ENCODE measurements around the gene SND1.

Gene SND1

DNA sequence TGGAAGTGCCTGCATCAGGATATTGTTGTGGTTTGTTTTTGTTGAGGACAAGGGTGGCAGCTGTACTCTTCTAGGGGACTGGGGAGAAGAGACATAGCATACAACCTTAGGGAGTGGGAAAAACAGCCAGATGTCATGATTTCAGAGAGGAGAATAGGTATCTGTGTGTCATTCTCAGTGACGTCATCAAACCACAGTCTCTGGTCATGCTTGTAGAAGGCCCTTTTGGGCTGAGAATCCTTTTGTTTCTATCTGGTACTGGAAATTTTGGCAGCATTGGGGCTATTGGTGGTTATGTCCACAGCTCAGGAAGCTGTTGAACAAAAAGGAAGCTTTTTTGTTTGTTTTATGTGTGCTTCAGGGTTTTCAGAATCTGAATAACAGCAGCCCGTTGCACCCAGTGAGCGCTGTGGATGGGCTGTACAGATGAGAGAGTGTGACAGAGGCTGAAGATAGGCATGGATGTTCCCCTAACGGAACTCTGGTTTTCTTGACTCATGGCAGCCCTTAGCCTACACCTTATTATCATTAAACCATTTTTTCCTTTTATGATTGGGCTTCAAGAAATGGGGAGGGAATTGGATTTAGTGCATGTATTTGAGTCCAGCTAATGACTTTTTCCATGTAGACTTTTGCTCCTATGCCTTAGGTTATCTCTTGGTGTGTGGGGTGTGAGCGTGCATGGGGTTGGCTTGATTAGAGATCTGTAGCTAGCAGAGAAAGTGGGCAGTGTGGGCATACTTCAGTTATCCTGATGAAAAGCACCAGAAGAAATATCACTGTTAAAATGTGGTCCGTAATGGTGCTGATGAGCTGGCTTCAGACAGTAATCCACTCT lies 65.7 kb downstream of the SND1 start:
- peaks cover 10% of the 10 kb centered on the region for H3K79me2 ChIP-seq (ENCODE audit: insufficient read depth, low read length)

DNA sequence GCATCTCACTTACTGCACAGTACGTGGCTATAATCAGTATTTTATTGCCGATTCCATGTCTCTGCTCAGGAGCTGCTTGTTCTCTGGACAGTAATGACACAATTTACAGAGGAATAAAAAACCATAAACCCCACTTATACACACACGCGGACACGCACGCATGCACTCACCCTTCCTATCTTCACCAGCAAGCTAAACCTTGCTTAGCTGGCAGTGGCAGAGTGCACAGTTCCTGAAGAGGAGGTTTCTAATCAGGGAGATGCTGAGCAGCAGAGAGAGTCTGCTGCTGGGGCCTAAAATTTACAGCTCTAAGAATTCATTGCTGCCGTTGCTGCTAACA lies 66.3 kb downstream of the SND1 start:
- H3K9ac ChIP-seq (ENCODE audit: low read length), result no peak overlapping the region
- peaks cover 10% of the 10 kb centered on the region for H3K79me2 ChIP-seq (ENCODE audit: insufficient read depth, low read length)
- no peaks in the 10 kb centered on the region for H3F3A ChIP-seq (ENCODE audit: insufficient read depth, low read length)
- TF ChIP-seq, protein P1, sequence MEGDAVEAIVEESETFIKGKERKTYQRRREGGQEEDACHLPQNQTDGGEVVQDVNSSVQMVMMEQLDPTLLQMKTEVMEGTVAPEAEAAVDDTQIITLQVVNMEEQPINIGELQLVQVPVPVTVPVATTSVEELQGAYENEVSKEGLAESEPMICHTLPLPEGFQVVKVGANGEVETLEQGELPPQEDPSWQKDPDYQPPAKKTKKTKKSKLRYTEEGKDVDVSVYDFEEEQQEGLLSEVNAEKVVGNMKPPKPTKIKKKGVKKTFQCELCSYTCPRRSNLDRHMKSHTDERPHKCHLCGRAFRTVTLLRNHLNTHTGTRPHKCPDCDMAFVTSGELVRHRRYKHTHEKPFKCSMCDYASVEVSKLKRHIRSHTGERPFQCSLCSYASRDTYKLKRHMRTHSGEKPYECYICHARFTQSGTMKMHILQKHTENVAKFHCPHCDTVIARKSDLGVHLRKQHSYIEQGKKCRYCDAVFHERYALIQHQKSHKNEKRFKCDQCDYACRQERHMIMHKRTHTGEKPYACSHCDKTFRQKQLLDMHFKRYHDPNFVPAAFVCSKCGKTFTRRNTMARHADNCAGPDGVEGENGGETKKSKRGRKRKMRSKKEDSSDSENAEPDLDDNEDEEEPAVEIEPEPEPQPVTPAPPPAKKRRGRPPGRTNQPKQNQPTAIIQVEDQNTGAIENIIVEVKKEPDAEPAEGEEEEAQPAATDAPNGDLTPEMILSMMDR (IDR thresholded peaks at IDR 0.05; ENCODE audit: low read length), result no peak
- TF ChIP-seq EZH2 (IDR thresholded peaks at IDR 0.05; ENCODE audit: borderline replicate concordance, low read length), result no peak
- no peak overlapping the region for H3K4me3 ChIP-seq (ENCODE audit: low read depth, low read length, poor library complexity, severe bottlenecking)
- H3K27ac ChIP-seq (ENCODE audit: low read depth, low read length, poor library complexity, severe bottlenecking), result no peak overlapping the region
- no peaks in the 10 kb centered on the region for H3K9me3 ChIP-seq (ENCODE audit: low read length)
- no peaks in the 10 kb centered on the region for H4K20me1 ChIP-seq (ENCODE audit: insufficient read depth, low read length)
- H3K27me3 ChIP-seq (ENCODE audit: insufficient read depth, low read length), result no peaks in the 10 kb centered on the region
- no peak overlapping the region for H3K4me2 ChIP-seq (ENCODE audit: low read length)
- H3K4me1 ChIP-seq (ENCODE audit: insufficient read depth, low read length, severe bottlenecking), result peaks cover 6% of the 10 kb centered on the region
- no peak overlapping the region for H2AFZ ChIP-seq (ENCODE audit: low read length)
- H3K9me2 ChIP-seq (ENCODE audit: low read depth, low read length), result no peaks in the 10 kb centered on the region
- H3K36me3 ChIP-seq (ENCODE audit: insufficient read depth, low read length), result peaks cover 97% of the 10 kb centered on the region

More for the DNA sequence above, 65.7 kb downstream of the SND1 start:
- H3K4me1 ChIP-seq (ENCODE audit: insufficient read depth, low read length, severe bottlenecking), result peaks cover 6% of the 10 kb centered on the region
- H2AFZ ChIP-seq (ENCODE audit: low read length), result no peak overlapping the region
- H3K27ac ChIP-seq (ENCODE audit: low read depth, low read length, poor library complexity, severe bottlenecking), result no peak overlapping the region
- H3K36me3 ChIP-seq (ENCODE audit: insufficient read depth, low read length), result peaks cover 97% of the 10 kb centered on the region
- H3K9me3 ChIP-seq (ENCODE audit: low read length), result no peaks in the 10 kb centered on the region
- no peaks in the 10 kb centered on the region for H3F3A ChIP-seq (ENCODE audit: insufficient read depth, low read length)
- no peaks in the 10 kb centered on the region for H4K20me1 ChIP-seq (ENCODE audit: insufficient read depth, low read length)
- no peak overlapping the region for H3K4me3 ChIP-seq (ENCODE audit: low read depth, low read length, poor library complexity, severe bottlenecking)
- no peaks in the 10 kb centered on the region for H3K27me3 ChIP-seq (ENCODE audit: insufficient read depth, low read length)
- TF ChIP-seq, protein P1 (IDR thresholded peaks at IDR 0.05; ENCODE audit: low read length), result no peak
- TF ChIP-seq EZH2 (IDR thresholded peaks at IDR 0.05; ENCODE audit: borderline replicate concordance, low read length), result no peak
- H3K9me2 ChIP-seq (ENCODE audit: low read depth, low read length), result no peaks in the 10 kb centered on the region
- no peak overlapping the region for H3K9ac ChIP-seq (ENCODE audit: low read length)
- no peak overlapping the region for H3K4me2 ChIP-seq (ENCODE audit: low read length)

DNA sequence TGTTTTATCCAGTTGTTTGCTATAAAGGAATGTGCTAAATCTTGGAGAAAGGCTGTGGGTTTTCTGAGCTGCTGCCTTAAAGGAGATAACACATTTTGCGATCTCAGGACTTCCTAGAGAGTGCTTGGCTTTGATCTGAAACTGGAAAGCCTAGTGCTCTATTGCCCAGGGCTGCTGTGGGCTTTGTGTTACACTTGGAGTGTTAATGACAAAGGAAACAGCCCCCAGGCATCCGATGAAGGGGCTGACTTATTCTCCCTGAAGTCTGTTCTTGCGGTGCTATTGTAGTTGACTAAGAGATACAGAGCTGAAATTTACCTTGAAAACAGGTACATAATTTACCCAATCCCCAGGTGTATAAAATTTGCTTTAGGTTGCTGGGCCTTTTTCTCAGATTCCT lies 74.5 kb downstream of the SND1 start:
- H2AFZ ChIP-seq (ENCODE audit: low read length), result no peak overlapping the region
- H3K36me3 ChIP-seq (ENCODE audit: insufficient read depth, low read length), result peaks cover 96% of the 10 kb centered on the region
- no peaks in the 10 kb centered on the region for H3K9me3 ChIP-seq (ENCODE audit: low read length)
- H3K4me3 ChIP-seq (ENCODE audit: low read depth, low read length, poor library complexity, severe bottlenecking), result no peak overlapping the region
- H3K9me2 ChIP-seq (ENCODE audit: low read depth, low read length), result no peaks in the 10 kb centered on the region
- H3K79me2 ChIP-seq (ENCODE audit: insufficient read depth, low read length), result no peaks in the 10 kb centered on the region
- no peak for TF ChIP-seq EZH2 (IDR thresholded peaks at IDR 0.05; ENCODE audit: borderline replicate concordance, low read length)
- TF ChIP-seq, protein P1 (IDR thresholded peaks at IDR 0.05; ENCODE audit: low read length), result no peak
- no peaks in the 10 kb centered on the region for H3F3A ChIP-seq (ENCODE audit: insufficient read depth, low read length)
- H3K27me3 ChIP-seq (ENCODE audit: insufficient read depth, low read length), result no peaks in the 10 kb centered on the region
- no peak overlapping the region for H3K4me2 ChIP-seq (ENCODE audit: low read length)
- no peaks in the 10 kb centered on the region for H4K20me1 ChIP-seq (ENCODE audit: insufficient read depth, low read length)
- H3K27ac ChIP-seq (ENCODE audit: low read depth, low read length, poor library complexity, severe bottlenecking), result no peak overlapping the region
- no peaks in the 10 kb centered on the region for H3K4me1 ChIP-seq (ENCODE audit: insufficient read depth, low read length, severe bottlenecking)
- no peak overlapping the region for H3K9ac ChIP-seq (ENCODE audit: low read length)

Data from OCI-LY1 (cell line).